SH-SY5Y (cell line): ENCODE results near the gene SENP1.

Experiments used
- GATA2 ChIP-seq: IDR thresholded peaks from 2 replicates; pipeline ENCODE4 v1.6.1; 2011; ENCODE audit warnings: mild to moderate bottlenecking, low read depth, low read length
- GATA3 ChIP-seq: IDR thresholded peaks from 2 replicates; pipeline ENCODE4 v1.6.1; 2011; ENCODE audit warnings: low read depth, mild to moderate bottlenecking, low read length, moderate library complexity

- TF ChIP-seq GATA3: no peak
- no peak for TF ChIP-seq GATA2
Measured at GRCh38 chr12:48008950-48009349, 96.9 kb downstream of the SENP1 start.
